Panc1 (cell line): Measurements from ENCODE around the gene PLCB1. TPM values are rescaled to one million over a fixed set of nuclear protein-coding genes. Genes with fewer than 3 reads are reported as not detected.
"Not testable (repeated sequence)": the region's sequence is repeated elsewhere in the genome, so short reads cannot be mapped to it uniquely, and the experiment has no call there.

ENCODE experiments used
- ATAC-seq: fragments of 200-7000 bp; cut with Tn5 transposase; 2 replicates; pipeline ENCODE4 v1.9.1; 2020; ENCODE audit warnings: mild to moderate bottlenecking, moderate library complexity
- BruUV-seq: library from RNA; stranded (reverse); fragments of 400-500 nt; replicated peaks from 2 replicates; lab custom pipeline; 2021; lab: Mats Ljungman, UMichigan
- CTCF ChIA-PET: fragments of 300-600 bp; sonication (Branson Sonifier 250); formaldehyde crosslinking; loops from one replicate; lab custom pipeline; 2022; ENCODE audit warnings: antibody characterized with exemption; lab: Charles Lee
- POLR2A ChIA-PET: fragments of 300-600 bp; sonication (Branson Sonifier 250); formaldehyde crosslinking; loops from one replicate; lab custom pipeline; 2022; ENCODE audit warnings: antibody characterized with exemption; lab: Charles Lee
- DNase-seq: peaks from one replicate; pipeline ENCODE4 v3.0.0-alpha.2; 2010; ENCODE audit warnings: low read depth, low spot score
- H3K27ac ChIP-seq: 2 replicates; pipeline ENCODE4 v1.5.1; 2011; ENCODE audit warnings: mild to moderate bottlenecking, low read length, inconsistent platforms
- H3K27me3 ChIP-seq: fragments of 200-500 bp; sonication (Bioruptor generic); 2 replicates; pipeline ENCODE4 v1.6.0; 2014; ENCODE audit warnings: low read length, inconsistent platforms; ENCODE audit not compliant: control insufficient read depth, insufficient read depth
- H3K36me3 ChIP-seq: fragments of 200-500 bp; sonication (Bioruptor generic); 2 replicates; pipeline ENCODE4 v1.5.1; 2014; ENCODE audit warnings: inconsistent platforms, mild to moderate bottlenecking, low read length, moderate library complexity; ENCODE audit not compliant: control insufficient read depth, insufficient read depth
- H3K4me1 ChIP-seq: 2 replicates; pipeline ENCODE4 v1.5.1; 2011; ENCODE audit warnings: inconsistent platforms, mild to moderate bottlenecking, low read length, moderate library complexity; ENCODE audit not compliant: control insufficient read depth, insufficient read depth
- H3K4me3 ChIP-seq, 2 experiments: 2 replicates each; pipeline ENCODE4 v1.5.1; 2011 to 2012; ENCODE audit warnings: low read depth in 2 of 2, low read length in 2 of 2, mild to moderate bottlenecking in 2 of 2, inconsistent platforms in 1 of 2, moderate library complexity in 1 of 2
- H3K9me3 ChIP-seq: fragments of 200-500 bp; sonication (Bioruptor generic); 2 replicates; pipeline ENCODE4 v1.5.1; 2014; ENCODE audit warnings: low read depth, mild to moderate bottlenecking, inconsistent platforms, low read length, moderate library complexity; ENCODE audit not compliant: control insufficient read depth, insufficient read depth
- POLR2AphosphoS5 ChIP-seq: IDR thresholded peaks from 2 replicates; pipeline ENCODE4 v1.6.1; 2012; ENCODE audit warnings: mild to moderate bottlenecking, low read depth, low read length, moderate library complexity
- REST ChIP-seq, 2 experiments: IDR thresholded peaks; 2 replicates each; pipeline ENCODE4 v1.6.1; 2011 to 2012; ENCODE audit warnings: low read depth in 2 of 2, control low read depth in 1 of 2, low read length in 1 of 2, mild to moderate bottlenecking in 1 of 2, moderate library complexity in 1 of 2; ENCODE audit not compliant: insufficient read depth in 1 of 2
- SIN3A ChIP-seq: IDR thresholded peaks from 2 replicates; pipeline ENCODE4 v1.6.1; 2012; ENCODE audit warnings: low read depth, mild to moderate bottlenecking, low read length, moderate library complexity, borderline replicate concordance; ENCODE audit not compliant: insufficient read depth
- TCF7L2 ChIP-seq: IDR thresholded peaks from 2 replicates; pipeline ENCODE4 v1.6.1; 2011; ENCODE audit warnings: mild to moderate bottlenecking, low read depth, low read length, inconsistent platforms
- in situ Hi-C: cut with HindIII; loops from 2 replicates; pipeline ENCODE4 v1.10.0; 2016; ENCODE audit warnings: low sequenced_read_pairs, low pct_unique_long_range_greater_than_20kb
- intact Hi-C: fragments of 100-400 bp; cut with micrococcal nuclease; formaldehyde crosslinking; loops from one replicate; pipeline ENCODE4 v1.10.0; 2022; ENCODE audit not compliant: unreplicated experiment
- total RNA-seq: library from RNA; stranded (reverse); gene quantifications from one replicate; pipeline ENCODE4 v1.2.1, GENCODE V29; 2021; ENCODE audit not compliant: unreplicated experiment
- TF ChIP-seq, protein P1 (sequence below): fragments of 450-650 bp; IDR thresholded peaks from 2 replicates; pipeline ENCODE4 v1.5.1; 2017; ENCODE audit warnings: mild to moderate bottlenecking

PLCB1 gene
- total RNA-seq, 1 experiment from 2014 or later, result 0.59 TPM

GRCh38 chr20:8434326-8434876 is 302.3 kb downstream of the PLCB1 start:
- ATAC-seq (no peak), DNase-seq (no peak)
- H3K27me3 ChIP-seq, result no peaks in the 10 kb centered on the region
- H3K27ac ChIP-seq, result no peak overlapping the region
- no peak overlapping the region for H3K4me3 ChIP-seq
- in situ Hi-C loops (no loop called here), intact Hi-C loops (no loop called here)
- no peaks in the 10 kb centered on the region for H3K36me3 ChIP-seq
- BruUV-seq, result no TSS peak
- H3K4me1 ChIP-seq, result no peaks in the 10 kb centered on the region
- ChIA-PET CTCF (no interaction called here), POLR2A (no interaction called here)
- TF ChIP-seq REST (IDR thresholded peaks at IDR 0.05; ENCODE audit: insufficient read depth in 1 of 2, low read depth in 2 of 2, low read length in 1 of 2), result no peak
- TF ChIP-seq, protein P1, sequence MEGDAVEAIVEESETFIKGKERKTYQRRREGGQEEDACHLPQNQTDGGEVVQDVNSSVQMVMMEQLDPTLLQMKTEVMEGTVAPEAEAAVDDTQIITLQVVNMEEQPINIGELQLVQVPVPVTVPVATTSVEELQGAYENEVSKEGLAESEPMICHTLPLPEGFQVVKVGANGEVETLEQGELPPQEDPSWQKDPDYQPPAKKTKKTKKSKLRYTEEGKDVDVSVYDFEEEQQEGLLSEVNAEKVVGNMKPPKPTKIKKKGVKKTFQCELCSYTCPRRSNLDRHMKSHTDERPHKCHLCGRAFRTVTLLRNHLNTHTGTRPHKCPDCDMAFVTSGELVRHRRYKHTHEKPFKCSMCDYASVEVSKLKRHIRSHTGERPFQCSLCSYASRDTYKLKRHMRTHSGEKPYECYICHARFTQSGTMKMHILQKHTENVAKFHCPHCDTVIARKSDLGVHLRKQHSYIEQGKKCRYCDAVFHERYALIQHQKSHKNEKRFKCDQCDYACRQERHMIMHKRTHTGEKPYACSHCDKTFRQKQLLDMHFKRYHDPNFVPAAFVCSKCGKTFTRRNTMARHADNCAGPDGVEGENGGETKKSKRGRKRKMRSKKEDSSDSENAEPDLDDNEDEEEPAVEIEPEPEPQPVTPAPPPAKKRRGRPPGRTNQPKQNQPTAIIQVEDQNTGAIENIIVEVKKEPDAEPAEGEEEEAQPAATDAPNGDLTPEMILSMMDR, result no peak
- TF ChIP-seq TCF7L2, result no peak
- no peak for TF ChIP-seq POLR2AphosphoS5
- TF ChIP-seq SIN3A, result no peak
- no peaks in the 10 kb centered on the region for H3K9me3 ChIP-seq

DNA sequence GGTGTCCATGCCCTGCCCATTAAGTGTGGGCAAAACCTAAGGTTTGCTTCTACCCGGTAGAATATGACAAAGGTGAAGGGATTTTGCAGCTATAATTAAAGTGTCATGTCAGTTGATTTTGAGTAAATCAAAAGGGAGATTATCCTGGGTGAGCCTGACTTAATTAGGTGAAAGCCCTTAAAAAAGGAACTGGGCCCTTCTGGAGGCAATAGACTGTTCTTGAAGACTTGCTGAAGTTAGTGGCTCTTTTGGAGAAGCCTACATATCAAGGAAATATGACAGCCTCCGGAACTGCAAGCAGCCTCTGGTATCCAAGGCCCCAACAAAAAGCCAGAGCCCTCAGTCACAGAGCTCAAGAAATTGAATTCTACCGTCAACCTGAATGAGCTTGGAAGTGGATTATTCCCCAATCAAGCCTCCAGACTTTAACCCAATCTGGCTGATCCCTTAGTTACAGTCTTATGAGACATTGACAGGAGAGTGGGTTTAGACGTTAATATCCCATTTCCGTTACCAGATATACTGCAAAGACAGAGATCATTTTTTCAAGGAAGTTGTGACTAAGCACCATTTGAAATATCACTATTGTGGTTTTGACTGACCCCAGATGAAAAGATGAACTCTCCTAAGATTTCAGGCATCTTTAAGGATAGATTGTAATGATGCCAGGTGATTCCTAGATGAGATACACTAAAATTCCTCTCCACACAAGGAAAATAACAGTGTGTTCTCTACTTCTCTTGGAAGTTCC is 303.4 kb downstream of the PLCB1 start:
- H3K4me1 ChIP-seq, result no peaks in the 10 kb centered on the region
- H3K9me3 ChIP-seq, result no peaks in the 10 kb centered on the region
- DNase-seq (no peak), ATAC-seq (no peak)
- in situ Hi-C loops (no loop called here), intact Hi-C loops (no loop called here)
- no peak overlapping the region for H3K4me3 ChIP-seq
- no peaks in the 10 kb centered on the region for H3K27me3 ChIP-seq
- no peak overlapping the region for H3K27ac ChIP-seq
- no peaks in the 10 kb centered on the region for H3K36me3 ChIP-seq
- BruUV-seq, result no TSS peak
- ChIA-PET CTCF (no interaction called here), POLR2A (no interaction called here)
- no peak for TF ChIP-seq REST (IDR thresholded peaks at IDR 0.05; ENCODE audit: insufficient read depth in 1 of 2, low read depth in 2 of 2, low read length in 1 of 2)
- TF ChIP-seq TCF7L2, result no peak
- TF ChIP-seq SIN3A, result no peak
- TF ChIP-seq, protein P1, result no peak
- no peak for TF ChIP-seq POLR2AphosphoS5

GRCh38 chr20:8436938-8437337 is 304.9 kb downstream of the PLCB1 start:
- H3K27ac ChIP-seq, BruUV-seq, H3K36me3 ChIP-seq, DNase-seq, H3K4me1 ChIP-seq, intact Hi-C loops, CTCF ChIA-PET, H3K27me3 ChIP-seq, H3K4me3 ChIP-seq, in situ Hi-C loops, ATAC-seq, H3K9me3 ChIP-seq, POLR2A ChIA-PET: not testable (repeated sequence)
